ENCODE results near the gene SYCE3. TPM values are rescaled to one million over a fixed set of nuclear protein-coding genes. Genes with fewer than 3 reads are reported as not detected.
A peak's percentile ranks its signal among the peaks of the same experiment; 100 is the strongest.

The SYCE3 gene
- total and polyA plus RNA-seq, 4 experiments from 2014 or later: 0.83 TPM; not detected in 3

DNA sequence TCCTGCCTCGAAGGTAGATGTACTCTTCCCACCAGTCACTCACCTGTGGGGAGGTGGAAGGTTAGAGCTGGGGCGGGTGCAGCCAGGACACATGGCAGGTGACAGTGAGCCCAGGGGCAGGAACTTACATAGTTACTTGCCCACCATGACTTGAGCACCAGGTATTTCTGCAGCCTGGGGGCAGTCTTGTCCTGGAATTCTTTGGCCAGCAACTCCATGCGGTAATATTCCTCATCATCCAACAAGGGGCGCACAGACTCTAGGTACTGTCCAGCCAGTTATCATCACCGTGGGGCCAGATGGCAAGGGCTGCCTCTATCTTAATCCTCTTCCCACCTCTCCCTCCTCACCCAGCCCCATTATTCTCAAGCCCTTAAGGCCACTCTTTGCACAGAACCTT is 13.4 kb upstream of the SYCE3 start:
- POLR2A ChIA-PET (ENCODE audit: partially characterized antibody): interaction anchor here (1.5 to 7.4 kb wide), 4 partner anchors 12 to 68 kb away, joined by 3 to 65 read pairs (median 8); partner anchors contain the start of genes LMF2, NCAPH2 and SYCE3
- H3K4me1 ChIP-seq (ENCODE audit: insufficient read depth, low read length): peaks cover 8% of the 10 kb centered on the region
- Mint-ChIP-seq H3K36me3 (peaks cover 10 to 20% of the 10 kb centered on the region in 2 donors), H3K27ac (no peak overlapping the region), H3K4me1 (peaks cover 3 to 25% (median 10%) of the 10 kb centered on the region in 4 donors), H3K9me3 (no peaks in the 10 kb centered on the region), H3K4me3 (no peak overlapping the region), H3K27me3 (no peaks in the 10 kb centered on the region)
- no peak for DNase-seq
- no peak overlapping the region for H3K4me3 ChIP-seq (ENCODE audit: low read length in 2 of 2)
- no peak overlapping the region for H3K27ac ChIP-seq (ENCODE audit: low read depth, low read length)
- no peaks in the 10 kb centered on the region for H3K27me3 ChIP-seq (ENCODE audit: insufficient read depth, low read length)
- CTCF ChIA-PET (ENCODE audit: partially characterized antibody): interaction anchor here (2.5 kb wide), 1 partner anchor 13 kb away, joined by 10 read pairs; the partner anchor contains the start of gene SYCE3
- no peaks in the 10 kb centered on the region for H3K9me3 ChIP-seq (ENCODE audit: control insufficient read depth in 1 of 2, low read length in 2 of 2)
- H3K36me3 ChIP-seq (ENCODE audit: insufficient read depth, low read length): peaks cover under 1% of the 10 kb centered on the region
- intact Hi-C loops (cut with micrococcal nuclease): no loop called here

DNA sequence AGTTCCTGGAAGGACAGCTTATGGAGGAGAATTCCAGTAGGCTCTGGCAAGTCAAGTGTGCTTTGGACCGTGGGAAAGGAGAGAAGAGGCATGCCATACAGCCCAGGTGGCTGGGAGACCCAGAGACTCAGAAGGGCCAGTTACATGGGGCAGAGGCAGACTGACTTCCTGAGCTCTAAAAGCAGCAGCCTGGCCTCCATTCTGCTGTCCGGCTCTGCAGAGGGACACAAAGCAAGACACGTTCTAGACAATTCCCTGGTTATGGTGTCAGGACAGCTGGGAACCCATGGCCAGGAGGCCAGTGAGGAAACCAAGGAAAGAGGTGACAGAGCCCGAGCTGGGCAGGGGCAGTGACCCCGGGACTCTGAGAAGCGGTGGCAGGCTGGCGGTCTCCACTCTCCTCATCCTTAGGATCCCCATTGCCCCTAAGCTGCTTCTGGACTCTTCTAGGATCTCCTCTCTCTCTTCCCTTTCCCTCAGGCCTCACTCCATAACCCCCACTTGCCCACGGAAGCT is 12.8 kb upstream of the SYCE3 start:
- POLR2A ChIA-PET (ENCODE audit: partially characterized antibody): interaction anchor here (1.5 to 1.9 kb wide), 2 partner anchors 36 to 67 kb away, joined by 3 to 6 read pairs; partner anchors contain the start of genes LMF2 and NCAPH2
- H3K4me3 Mint-ChIP-seq: peak overlapping the region in 1 of 8 donors; percentile 55
- no peaks in the 10 kb centered on the region for H3K27me3 Mint-ChIP-seq
- Histone ChIP-seq H3K4me3 (ENCODE audit: low read length in 2 of 2) (no peak overlapping the region), H3K27me3 (ENCODE audit: insufficient read depth, low read length) (no peaks in the 10 kb centered on the region), H3K9me3 (ENCODE audit: control insufficient read depth in 1 of 2, low read length in 2 of 2) (no peaks in the 10 kb centered on the region), H3K4me1 (ENCODE audit: insufficient read depth, low read length) (peaks cover 4% of the 10 kb centered on the region), H3K36me3 (ENCODE audit: insufficient read depth, low read length) (peaks cover 6% of the 10 kb centered on the region), H3K27ac (ENCODE audit: low read depth, low read length) (no peak overlapping the region)
- no peak for DNase-seq
- peaks cover 3 to 23% (median 9%) of the 10 kb centered on the region in 4 donors for H3K4me1 Mint-ChIP-seq
- no peaks in the 10 kb centered on the region for H3K9me3 Mint-ChIP-seq
- no peak overlapping the region for H3K27ac Mint-ChIP-seq
- CTCF ChIA-PET (ENCODE audit: partially characterized antibody): interaction anchor here (1.0 to 2.5 kb wide), 3 partner anchors 12 to 103 kb away, joined by 4 to 10 read pairs (median 4); partner anchors contain the start of gene SYCE3
- intact Hi-C loops (cut with micrococcal nuclease): no loop called here
- H3K36me3 Mint-ChIP-seq: peaks cover 15 to 21% of the 10 kb centered on the region in 2 donors

DNA sequence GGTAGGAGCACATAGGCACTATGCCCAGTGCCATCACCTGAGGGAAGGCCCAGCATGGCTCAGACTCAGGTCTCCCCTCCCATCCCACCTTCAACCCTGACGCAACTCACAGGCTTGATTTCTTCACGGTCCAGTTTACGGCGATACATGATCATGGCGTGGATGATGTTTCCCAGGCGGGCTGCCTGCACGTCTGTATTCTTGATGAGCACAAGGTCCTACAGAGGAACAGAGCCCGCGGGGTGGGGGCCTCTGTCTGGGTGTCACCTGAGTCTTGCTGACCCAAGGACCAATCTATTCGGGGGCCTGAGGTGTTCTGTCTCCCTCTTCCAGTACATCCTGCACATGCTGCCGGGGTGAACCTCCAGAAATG is 11.7 kb upstream of the SYCE3 start:
- H3K27ac ChIP-seq (ENCODE audit: low read depth, low read length): no peak overlapping the region
- peaks cover 17% of the 10 kb centered on the region for H3K36me3 ChIP-seq (ENCODE audit: insufficient read depth, low read length)
- Mint-ChIP-seq H3K9me3 (no peaks in the 10 kb centered on the region), H3K27me3 (no peaks in the 10 kb centered on the region), H3K27ac (no peak overlapping the region), H3K4me3 (no peak overlapping the region), H3K36me3 (peaks cover 15 to 24% of the 10 kb centered on the region in 2 donors), H3K4me1 (peaks cover 0 to 12% (median 5%) of the 10 kb centered on the region in 4 donors)
- no peak overlapping the region for H3K4me3 ChIP-seq (ENCODE audit: low read length in 2 of 2)
- H3K9me3 ChIP-seq (ENCODE audit: control insufficient read depth in 1 of 2, low read length in 2 of 2): no peaks in the 10 kb centered on the region
- CTCF ChIA-PET (ENCODE audit: partially characterized antibody): interaction anchor here (1.0 to 1.2 kb wide), 2 partner anchors 11 to 102 kb away, joined by 4 read pairs; partner anchors contain the start of gene SYCE3
- POLR2A ChIA-PET (ENCODE audit: partially characterized antibody): interaction anchor here (1.9 kb wide), 1 partner anchor 35 kb away, joined by 6 read pairs; no protein-coding TSS in a partner anchor
- no peaks in the 10 kb centered on the region for H3K27me3 ChIP-seq (ENCODE audit: insufficient read depth, low read length)
- intact Hi-C loops (cut with micrococcal nuclease): no loop called here
- DNase-seq: no peak
- H3K4me1 ChIP-seq (ENCODE audit: insufficient read depth, low read length): peaks cover 4% of the 10 kb centered on the region

DNA sequence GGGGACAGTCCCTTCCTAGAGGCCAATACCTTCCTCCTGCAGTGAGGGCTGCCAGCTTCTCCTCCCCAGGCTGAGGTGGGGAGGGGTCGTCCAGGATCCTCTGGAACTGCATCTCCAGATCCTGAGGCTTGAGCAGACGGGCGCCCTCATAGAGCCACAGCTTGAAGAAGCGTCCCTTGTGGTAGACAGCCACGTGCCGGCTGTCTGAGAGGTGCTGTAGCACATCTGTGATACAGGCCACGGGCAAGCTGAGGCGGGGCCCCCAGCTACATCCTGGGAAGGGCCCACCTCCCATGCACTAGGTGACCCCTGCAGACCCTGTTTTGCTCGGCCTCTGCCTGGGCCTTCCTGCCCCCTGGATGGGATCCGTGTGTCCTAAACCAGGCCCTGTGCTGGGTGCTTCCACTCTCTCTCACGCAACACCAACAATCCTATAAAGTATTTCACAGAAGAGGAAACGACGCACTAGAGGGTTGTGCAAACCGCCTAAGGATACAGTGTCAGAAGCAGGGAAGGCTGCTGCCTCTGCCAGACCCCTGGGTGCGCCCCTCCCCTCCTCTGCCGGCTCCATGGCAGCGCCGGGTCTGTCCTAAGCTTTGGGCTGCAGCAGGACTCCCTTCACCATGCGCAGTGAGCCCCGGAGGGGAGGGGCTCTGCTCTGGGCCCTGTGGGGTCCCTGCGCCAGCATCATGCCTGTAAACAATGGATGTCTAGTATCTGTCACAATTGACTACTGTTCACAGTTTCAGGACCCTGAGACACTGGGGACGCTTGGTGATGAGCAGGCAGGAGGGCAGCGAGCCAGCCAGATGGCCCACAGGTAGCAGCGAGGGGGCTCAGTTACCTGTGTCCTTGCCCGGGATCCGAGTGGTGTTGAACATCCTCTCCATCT is 11.0 kb upstream of the SYCE3 start:
- Histone ChIP-seq H3K4me3 (ENCODE audit: low read length in 2 of 2) (no peak overlapping the region), H3K36me3 (ENCODE audit: insufficient read depth, low read length) (peaks cover 22% of the 10 kb centered on the region), H3K9me3 (ENCODE audit: control insufficient read depth in 1 of 2, low read length in 2 of 2) (no peaks in the 10 kb centered on the region), H3K27me3 (ENCODE audit: insufficient read depth, low read length) (no peaks in the 10 kb centered on the region), H3K4me1 (ENCODE audit: insufficient read depth, low read length) (peaks cover 4% of the 10 kb centered on the region), H3K27ac (ENCODE audit: low read depth, low read length) (no peak overlapping the region)
- CTCF ChIA-PET (ENCODE audit: partially characterized antibody): interaction anchor here (1.4 kb wide), 1 partner anchor 11 kb away, joined by 3 read pairs; the partner anchor contains the start of gene SYCE3
- Mint-ChIP-seq H3K4me1 (peaks cover 0 to 10% (median 5%) of the 10 kb centered on the region in 4 donors), H3K4me3 (no peak overlapping the region), H3K9me3 (no peaks in the 10 kb centered on the region), H3K27ac (no peak overlapping the region), H3K27me3 (no peaks in the 10 kb centered on the region), H3K36me3 (peaks cover 18 to 28% of the 10 kb centered on the region in 2 donors)
- DNase-seq: no peak
- intact Hi-C loops (cut with micrococcal nuclease): no loop called here
- POLR2A ChIA-PET (ENCODE audit: partially characterized antibody): interaction anchor here (1.0 to 1.4 kb wide), 3 partner anchors 10 to 34 kb away, joined by 3 read pairs; partner anchors contain the start of gene SYCE3

DNA sequence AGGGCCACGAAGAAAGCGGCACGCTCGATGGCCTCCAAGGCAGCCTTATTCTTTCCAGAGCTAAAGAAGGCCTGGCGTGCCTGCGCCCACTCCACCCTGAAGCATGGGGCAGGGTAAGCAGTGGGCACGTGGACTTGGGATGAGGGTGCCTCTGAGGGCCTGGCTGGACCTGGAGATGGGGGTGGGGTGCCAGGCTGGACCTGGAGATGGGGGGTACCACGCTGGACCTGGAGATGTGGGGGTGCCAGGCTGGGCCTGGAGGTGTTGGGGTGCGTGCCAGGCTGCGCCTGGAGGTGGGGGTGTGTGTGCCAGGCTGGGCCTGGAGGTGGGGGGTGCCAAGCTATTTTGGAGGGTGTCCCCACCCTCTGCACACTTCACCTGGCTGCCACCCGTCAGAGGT is 10.2 kb upstream of the SYCE3 start:
- Histone ChIP-seq H3K9me3 (ENCODE audit: control insufficient read depth in 1 of 2, low read length in 2 of 2) (no peaks in the 10 kb centered on the region), H3K27me3 (ENCODE audit: insufficient read depth, low read length) (no peaks in the 10 kb centered on the region), H3K4me3 (ENCODE audit: low read length in 2 of 2) (no peak overlapping the region), H3K36me3 (ENCODE audit: insufficient read depth, low read length) (peaks cover 25% of the 10 kb centered on the region), H3K4me1 (ENCODE audit: insufficient read depth, low read length) (peaks cover 4% of the 10 kb centered on the region), H3K27ac (ENCODE audit: low read depth, low read length) (no peak overlapping the region)
- CTCF ChIA-PET (ENCODE audit: partially characterized antibody): interaction anchor here (0.9 to 1.5 kb wide), 3 partner anchors 10 to 33 kb away, joined by 3 to 4 read pairs (median 3); partner anchors contain the start of gene SYCE3
- no peak for DNase-seq
- POLR2A ChIA-PET (ENCODE audit: partially characterized antibody): interaction anchor here (1.0 to 1.4 kb wide), 4 partner anchors 10 to 65 kb away, joined by 3 read pairs; partner anchors contain the start of genes LMF2, NCAPH2 and SYCE3
- no peaks in the 10 kb centered on the region for H3K27me3 Mint-ChIP-seq
- no peak overlapping the region for H3K4me3 Mint-ChIP-seq
- H3K36me3 Mint-ChIP-seq: peaks cover 21 to 31% of the 10 kb centered on the region in 2 donors
- H3K9me3 Mint-ChIP-seq: no peaks in the 10 kb centered on the region
- H3K4me1 Mint-ChIP-seq: peaks cover 0 to 10% (median 5%) of the 10 kb centered on the region in 4 donors
- intact Hi-C loops (cut with micrococcal nuclease): no loop called here
- no peak overlapping the region for H3K27ac Mint-ChIP-seq

DNA sequence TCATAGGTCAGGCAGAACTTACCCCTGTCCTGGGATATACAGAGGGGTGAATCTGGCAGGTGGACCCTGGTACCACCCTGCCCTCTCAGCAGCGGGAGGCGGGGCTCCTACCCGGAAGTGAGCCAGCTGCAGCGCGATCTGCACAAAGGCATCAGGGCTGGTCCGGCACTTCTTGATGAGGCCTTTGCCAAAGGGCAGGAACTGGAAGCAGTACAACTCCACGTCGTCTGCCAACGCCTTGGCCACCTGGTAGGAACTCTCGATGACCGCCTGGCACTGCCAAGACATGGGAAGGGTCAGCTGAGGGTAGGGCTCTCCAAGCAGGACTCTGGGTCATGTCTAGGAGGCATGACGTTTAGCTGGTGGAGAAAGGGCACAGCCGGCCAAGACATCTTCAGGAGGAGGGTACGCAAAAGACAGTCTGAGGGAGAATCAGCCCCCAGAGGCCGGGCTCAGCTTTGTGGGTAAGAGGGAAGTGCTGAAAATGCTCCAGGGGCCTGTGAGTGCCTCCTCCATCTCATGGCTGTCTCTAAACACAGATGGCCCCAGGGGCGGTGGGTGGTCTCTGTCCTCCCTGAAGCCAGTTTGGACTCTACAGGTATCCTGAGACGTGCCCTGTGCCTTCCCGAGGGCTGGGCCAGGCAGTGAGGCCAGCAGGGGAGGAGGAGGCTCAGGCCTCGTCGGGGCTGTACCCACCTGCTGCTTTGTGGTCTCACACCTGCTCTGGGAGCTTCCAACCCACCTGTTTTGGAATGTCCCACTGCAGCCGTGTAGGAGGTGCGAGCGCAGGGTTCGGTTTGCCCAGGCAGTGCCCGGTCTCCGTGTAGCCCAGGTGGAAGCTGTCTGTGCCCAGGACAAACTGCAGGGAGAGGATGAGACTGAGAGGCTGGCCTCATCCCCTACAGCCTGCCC is 8.8 kb upstream of the SYCE3 start:
- Histone ChIP-seq H3K27me3 (ENCODE audit: insufficient read depth, low read length) (no peaks in the 10 kb centered on the region), H3K9me3 (ENCODE audit: control insufficient read depth in 1 of 2, low read length in 2 of 2) (no peaks in the 10 kb centered on the region), H3K4me1 (ENCODE audit: insufficient read depth, low read length) (no peaks in the 10 kb centered on the region), H3K36me3 (ENCODE audit: insufficient read depth, low read length) (peaks cover 25% of the 10 kb centered on the region), H3K4me3 (ENCODE audit: low read length in 2 of 2) (no peak overlapping the region), H3K27ac (ENCODE audit: low read depth, low read length) (no peak overlapping the region)
- intact Hi-C loops (cut with micrococcal nuclease): no loop called here
- peaks cover 20 to 28% of the 10 kb centered on the region in 2 donors for H3K36me3 Mint-ChIP-seq
- H3K4me3 Mint-ChIP-seq: no peak overlapping the region
- ChIA-PET CTCF (ENCODE audit: partially characterized antibody) (interaction anchor here (0.9 to 1.5 kb wide), 3 partner anchors 23 to 46 kb away, joined by 3 to 4 read pairs (median 4); partner anchors contain the start of gene SCO2), POLR2A (ENCODE audit: partially characterized antibody) (interaction anchor here (1.2 to 1.5 kb wide), 3 partner anchors 11 to 64 kb away, joined by 3 to 4 read pairs (median 3); partner anchors contain the start of genes CHKB, LMF2 and NCAPH2)
- no peak for DNase-seq
- no peaks in the 10 kb centered on the region for H3K27me3 Mint-ChIP-seq
- H3K4me1 Mint-ChIP-seq: peaks cover 0 to 5% (median 0%) of the 10 kb centered on the region in 4 donors
- H3K9me3 Mint-ChIP-seq: no peaks in the 10 kb centered on the region
- H3K27ac Mint-ChIP-seq: no peak overlapping the region
